H1 (cell line): Measurements from ENCODE around the gene CBLB. TPM values are rescaled to one million over a fixed set of nuclear protein-coding genes. Genes with fewer than 3 reads are reported as not detected.

Source experiments
- CTCF ChIA-PET: fragments of 300-600 bp; sonication (Branson Sonifier 250); formaldehyde crosslinking; loops from one replicate; lab custom pipeline; 2021; ENCODE audit not compliant: partially characterized antibody; lab: Charles Lee
- POLR2A ChIA-PET: fragments of 300-600 bp; sonication (Branson Sonifier 250); formaldehyde crosslinking; loops from one replicate; lab custom pipeline; 2021; ENCODE audit warnings: inconsistent platforms; ENCODE audit not compliant: partially characterized antibody; lab: Charles Lee
- DNase-seq, 2 experiments: peaks; one replicate each; pipeline versions ENCODE4 v3.0.0 to v3.0.0-alpha.2; 2010 to 2022; ENCODE audit warnings: low spot score in 2 of 2, low read depth in 1 of 2, mixed read lengths in 1 of 2
- FAIRE-seq: peaks from 2 replicates; lab custom pipeline; 2011; peaks lifted over from hg19 to GRCh38; lab: Jason Lieb, UNC
- H2AFZ ChIP-seq: 2 replicates; pipeline ENCODE4 v1.8.1; 2012; ENCODE audit warnings: low read length, inconsistent platforms
- H2AK5ac ChIP-seq: 2 replicates; pipeline ENCODE4 v1.6.1; 2013; ENCODE audit warnings: low read depth, low read length
- H2BK120ac ChIP-seq: replicated peaks from 2 replicates; pipeline ENCODE3; 2013; ENCODE audit warnings: low read depth, low read length, inconsistent platforms
- H2BK12ac ChIP-seq: 2 replicates; pipeline ENCODE4 v1.6.1; 2013; ENCODE audit warnings: low read depth, low read length
- H2BK15ac ChIP-seq: 2 replicates; pipeline ENCODE4 v1.6.1; 2013; ENCODE audit warnings: low read length
- H2BK20ac ChIP-seq: 2 replicates; pipeline ENCODE4 v1.6.1; 2013; ENCODE audit warnings: low read length
- H2BK5ac ChIP-seq: 2 replicates; pipeline ENCODE4 v1.6.1; 2013; ENCODE audit warnings: low read depth, low read length
- H3K14ac ChIP-seq: 2 replicates; pipeline ENCODE4 v1.6.1; 2013; ENCODE audit warnings: inconsistent platforms; ENCODE audit not compliant: insufficient read length
- H3K18ac ChIP-seq: 2 replicates; pipeline ENCODE4 v1.6.1; 2013; ENCODE audit warnings: low read length; ENCODE audit errors: extremely low read depth
- H3K23ac ChIP-seq: 2 replicates; pipeline ENCODE4 v1.6.1; 2013; ENCODE audit warnings: inconsistent platforms; ENCODE audit not compliant: insufficient read length
- H3K23me2 ChIP-seq: 2 replicates; pipeline ENCODE4 v1.6.1; 2013; ENCODE audit warnings: low read depth, low read length
- H3K27ac ChIP-seq: 2 replicates; pipeline ENCODE4 v1.6.1; 2011; ENCODE audit warnings: low read depth, low read length, inconsistent platforms
- H3K27me3 ChIP-seq, 4 experiments: replicated peaks in 1 of 4; 1 replicate in 1 of 4; 2 replicates in 3 of 4; pipeline versions ENCODE4 v1.6.1 to v1.8.1; 2011 to 2013; ENCODE audit warnings: low read length in 3 of 4, mild to moderate bottlenecking in 3 of 4, inconsistent platforms in 2 of 4, mixed read lengths in 2 of 4, moderate library complexity in 1 of 4; ENCODE audit not compliant: control insufficient read depth in 3 of 4, insufficient read depth in 3 of 4; ENCODE audit errors: extremely low read depth in 1 of 4
- H3K36me3 ChIP-seq, 4 experiments: 2 replicates each; pipeline versions ENCODE4 v1.6.1 to v1.8.1; 2011 to 2013; ENCODE audit warnings: mild to moderate bottlenecking in 4 of 4, low read length in 3 of 4, moderate library complexity in 2 of 4, control low read depth in 1 of 4, inconsistent platforms in 1 of 4; ENCODE audit not compliant: insufficient read depth in 4 of 4, control insufficient read depth in 2 of 4
- H3K4ac ChIP-seq: replicated peaks from 2 replicates; pipeline ENCODE3; 2013; ENCODE audit warnings: low read length, low read depth, mixed read lengths, inconsistent platforms; ENCODE audit not compliant: insufficient read length
- H3K4me1 ChIP-seq, 4 experiments: replicated peaks in 1 of 4; 1 replicate in 1 of 4; 2 replicates in 3 of 4; pipeline versions ENCODE4 v1.6.1 to v1.8.1; 2011 to 2013; ENCODE audit warnings: low read length in 3 of 4, inconsistent platforms in 2 of 4, mixed read lengths in 1 of 4; ENCODE audit not compliant: insufficient read depth in 4 of 4, control insufficient read depth in 3 of 4
- H3K4me2 ChIP-seq, 2 experiments: 2 replicates each; pipeline versions ENCODE4 v1.6.1 to v1.8.1; 2011 to 2013; ENCODE audit warnings: low read depth in 2 of 2, low read length in 2 of 2, control low read depth in 1 of 2, inconsistent platforms in 1 of 2, mild to moderate bottlenecking in 1 of 2; ENCODE audit not compliant: insufficient read depth in 1 of 2
- H3K4me3 ChIP-seq, 4 experiments: fragments of 200-600, 300-600 bp in 1 of 4; sonication (generic), shearing (Covaris generic), sonication (Bioruptor Twin) in 1 of 4; 2 replicates each; pipeline versions ENCODE4 v1.5.1 to v1.8.1; 2011 to 2016; ENCODE audit warnings: low read length in 4 of 4, low read depth in 3 of 4, control low read depth in 2 of 4, inconsistent platforms in 2 of 4, mild to moderate bottlenecking in 2 of 4, mixed read lengths in 1 of 4, moderate library complexity in 1 of 4; ENCODE audit not compliant: insufficient read depth in 2 of 4; ENCODE audit errors: extremely low read depth in 1 of 4
- H3K56ac ChIP-seq: replicated peaks from 2 replicates; pipeline ENCODE3; 2013; ENCODE audit warnings: low read depth, mild to moderate bottlenecking, mixed read lengths, low read length, inconsistent platforms; ENCODE audit not compliant: insufficient read length
- H3K79me1 ChIP-seq: 2 replicates; pipeline ENCODE4 v1.6.1; 2013; ENCODE audit warnings: low read depth, low read length, control low read depth
- H3K79me2 ChIP-seq, 2 experiments: 2 replicates each; pipeline versions ENCODE4 v1.6.1 to v1.8.1; 2012 to 2013; ENCODE audit warnings: low read length in 2 of 2, mild to moderate bottlenecking in 2 of 2, inconsistent platforms in 1 of 2; ENCODE audit not compliant: insufficient read depth in 2 of 2, control insufficient read depth in 1 of 2
- H3K9ac ChIP-seq, 4 experiments: replicated peaks in 1 of 4; 1 replicate in 1 of 4; 2 replicates in 3 of 4; pipeline versions ENCODE4 v1.6.1 to v1.8.1; 2011 to 2013; ENCODE audit warnings: low read depth in 3 of 4, low read length in 3 of 4, control low read depth in 2 of 4, mild to moderate bottlenecking in 2 of 4, moderate library complexity in 2 of 4, inconsistent platforms in 1 of 4; ENCODE audit errors: extremely low read depth in 1 of 4
- H3K9me3 ChIP-seq, 2 experiments: 2 replicates each; pipeline versions ENCODE4 v1.6.1 to v1.8.1; 2012 to 2013; ENCODE audit warnings: mild to moderate bottlenecking in 2 of 2, moderate library complexity in 2 of 2, control low read depth in 1 of 2, inconsistent platforms in 1 of 2, low read depth in 1 of 2, low read length in 1 of 2, mixed read lengths in 1 of 2; ENCODE audit not compliant: insufficient read depth in 2 of 2
- H4K20me1 ChIP-seq, 2 experiments: replicated peaks in 1 of 2; 2 replicates each; pipeline versions ENCODE3 to v1.8.1; 2011 to 2013; ENCODE audit warnings: inconsistent platforms in 2 of 2, low read length in 2 of 2, mild to moderate bottlenecking in 1 of 2; ENCODE audit not compliant: insufficient read depth in 2 of 2, control insufficient read depth in 1 of 2
- H4K5ac ChIP-seq: 2 replicates; pipeline ENCODE4 v1.6.1; 2013; ENCODE audit warnings: low read length, low read depth, mixed read lengths, inconsistent platforms; ENCODE audit not compliant: insufficient read length
- H4K8ac ChIP-seq: 2 replicates; pipeline ENCODE4 v1.8.0; 2013; ENCODE audit warnings: mild to moderate bottlenecking, moderate library complexity, low read length, inconsistent platforms; ENCODE audit not compliant: insufficient read depth; ENCODE audit errors: extremely low read depth
- H4K91ac ChIP-seq: replicated peaks from 2 replicates; pipeline ENCODE3; 2013; ENCODE audit warnings: low read length, mixed read lengths, inconsistent platforms; ENCODE audit not compliant: insufficient read length
- BCL11A ChIP-seq, 2 experiments: IDR thresholded peaks; one replicate each; pipeline ENCODE4 v1.6.1; 2011; ENCODE audit warnings: low read depth in 2 of 2, low read length in 2 of 2, mild to moderate bottlenecking in 2 of 2
- BRCA1 ChIP-seq: IDR thresholded peaks from 2 replicates; pipeline ENCODE4 v1.6.1; 2012; ENCODE audit warnings: low read depth, low read length, improper control_type of control experiment
- CBX8 ChIP-seq: fragments of 300-800, 300-1000 bp; sonication (generic); IDR thresholded peaks from 2 replicates; pipeline ENCODE4 v1.7.1; 2016; ENCODE audit warnings: low read depth, low read length, borderline replicate concordance
- CEBPB ChIP-seq: IDR thresholded peaks from 2 replicates; pipeline ENCODE4 v1.6.1; 2012; ENCODE audit warnings: low read depth, low read length
- CHD2 ChIP-seq: IDR thresholded peaks from 2 replicates; pipeline ENCODE4 v1.6.1; 2012; ENCODE audit warnings: low read length, improper control_type of control experiment
- CREB1 ChIP-seq: IDR thresholded peaks from 2 replicates; pipeline ENCODE4 v1.6.1; 2012; ENCODE audit warnings: inconsistent platforms
- EGR1 ChIP-seq: IDR thresholded peaks from 2 replicates; pipeline ENCODE4 v1.6.1; 2011; ENCODE audit warnings: low read depth, low read length, borderline replicate concordance
- KDM4A ChIP-seq: IDR thresholded peaks from one replicate; pipeline ENCODE4 v1.7.1; 2012; ENCODE audit warnings: low read depth, mild to moderate bottlenecking, moderate library complexity, low read length, inconsistent platforms; ENCODE audit not compliant: severe bottlenecking
- NANOG ChIP-seq: IDR thresholded peaks from 2 replicates; pipeline ENCODE4 v1.6.1; 2011; ENCODE audit warnings: low read length, low read depth, mild to moderate bottlenecking, inconsistent platforms; ENCODE audit not compliant: insufficient read depth, poor library complexity, severe bottlenecking
- RFX5 ChIP-seq: IDR thresholded peaks from 2 replicates; pipeline ENCODE4 v1.6.1; 2011; ENCODE audit warnings: low read depth, low read length, improper control_type of control experiment, borderline replicate concordance
- SAP30 ChIP-seq: fragments of 300-600 bp; sonication (generic); IDR thresholded peaks from 2 replicates; pipeline ENCODE4 v1.7.1; 2012; ENCODE audit warnings: low read length, moderate library complexity, mild to moderate bottlenecking, inconsistent platforms; ENCODE audit not compliant: insufficient read depth, insufficient replicate concordance
- SIRT6 ChIP-seq: IDR thresholded peaks from one replicate; pipeline ENCODE4 v1.7.1; 2012; ENCODE audit warnings: low read length, inconsistent platforms
- SRF ChIP-seq: IDR thresholded peaks from 2 replicates; pipeline ENCODE4 v1.6.1; 2011; ENCODE audit warnings: mild to moderate bottlenecking, low read depth, low read length, moderate library complexity
- ZNF274 ChIP-seq: IDR thresholded peaks from 2 replicates; pipeline ENCODE4 v1.7.0; 2012; ENCODE audit warnings: low read length, borderline replicate concordance; ENCODE audit errors: extremely low read depth
- WGBS, 2 experiments: shearing (Covaris generic) in 1 of 2; methylation state at CpG; one replicate each; pipeline versions ENCODE4 v1.1.6 to v1.1.7; 2013 to 2015; ENCODE audit warnings: low lambda C conversion rate in 2 of 2, mixed read lengths in 2 of 2, inconsistent platforms in 1 of 2, low coverage in 1 of 2, missing lambda C conversion rate in 1 of 2; ENCODE audit not compliant: insufficient replicate concordance in 2 of 2, insufficient coverage in 1 of 2, insufficient read length in 1 of 2; ENCODE audit errors: extremely low coverage in 1 of 2, missing lambda C conversion rate in 1 of 2; 5-methylcytosine and 5-hydroxymethylcytosine counted together
- polyA plus RNA-seq, 7 experiments: library from polyadenylated mRNA; depleted of rRNA in 3 of 7; stranded (reverse) in 5 of 7; unstranded in 2 of 7; fragments of >200 nt in 5 of 7; fragments of 200-250 nt in 2 of 7; gene quantifications; 1 replicate in 5 of 7; 2 replicates in 1 of 7; 4 replicates in 1 of 7; pipeline versions ENCODE4 v1.2.1 to v1.2.3, GENCODE V29; 2011 to 2013; ENCODE audit warnings: missing spikeins in 2 of 7, mixed read lengths in 2 of 7
- total RNA-seq: library from RNA; stranded (reverse); fragmentation: NEBNext Ultra II Directional; extraction: Animal tissue kit (Norgen Biotek cat#: 25700); gene quantifications from 2 replicates; pipeline ENCODE4 v1.2.1, GENCODE V29; 2021
- TF ChIP-seq, protein P1 (sequence below): IDR thresholded peaks from 2 replicates; pipeline ENCODE4 v1.6.1; 2012; ENCODE audit warnings: inconsistent platforms

Gene CBLB
- total and polyA plus RNA-seq, 2 of the 8 experiments (the other 6 are each of a cell fraction or from before 2014, with no cell fraction given), result 14.5 to 26.0 TPM

DNA sequence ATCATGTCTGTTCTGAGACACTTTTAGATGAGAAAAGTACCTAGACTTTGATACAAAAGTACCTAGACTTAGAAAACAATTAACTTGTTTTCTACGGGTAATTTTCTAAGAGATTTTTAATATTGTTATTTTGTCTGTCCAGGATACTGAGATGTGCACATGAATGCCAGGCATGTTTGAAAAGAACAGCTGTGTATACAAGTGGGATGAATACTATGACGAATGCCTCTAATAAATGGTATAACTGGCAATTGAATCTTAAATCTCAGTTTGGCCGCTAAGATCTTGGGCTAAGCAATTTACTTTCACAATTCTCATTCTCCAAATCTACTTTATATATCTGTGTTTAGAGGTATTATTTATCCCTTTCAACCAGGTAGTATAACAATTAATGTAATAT is 207.4 kb downstream of the CBLB start:
- WGBS, 2 experiments, result 94% methylated on average over 3 of the region's 3 CpGs; no CpG with 5 or more reads in 1 of the 2 experiments
- no peaks in the 10 kb centered on the region for H3K9me3 ChIP-seq
- H3K4me1 ChIP-seq, result no peaks in the 10 kb centered on the region
- H3K56ac ChIP-seq, result no peak overlapping the region
- H3K9ac ChIP-seq, result no peak overlapping the region
- no peak overlapping the region for H4K5ac ChIP-seq
- H2BK120ac ChIP-seq, result no peak overlapping the region
- H3K79me2 ChIP-seq, result no peaks in the 10 kb centered on the region
- H2BK5ac ChIP-seq, result no peak overlapping the region
- H3K27ac ChIP-seq, result no peak overlapping the region
- POLR2A ChIA-PET, result no interaction called here
- no peak for DNase-seq
- no peak overlapping the region for H3K4ac ChIP-seq
- no peak overlapping the region for H4K8ac ChIP-seq
- no peaks in the 10 kb centered on the region for H3K79me1 ChIP-seq
- no peak overlapping the region for H2BK15ac ChIP-seq
- H3K4me2 ChIP-seq, result no peak overlapping the region
- H3K14ac ChIP-seq, result no peak overlapping the region
- H3K18ac ChIP-seq, result no peak overlapping the region
- H2BK20ac ChIP-seq, result no peak overlapping the region
- no peak overlapping the region for H3K23ac ChIP-seq
- no peak overlapping the region for H3K4me3 ChIP-seq
- CTCF ChIA-PET, result no interaction called here
- no peak for FAIRE-seq
- no peak overlapping the region for H2BK12ac ChIP-seq
- H4K20me1 ChIP-seq, result no peaks in the 10 kb centered on the region
- H3K36me3 ChIP-seq, result peaks cover 0 to 6% (median 2%) of the 10 kb centered on the region in 4 experiments; a peak in 4 of 8 replicates
- no peak overlapping the region for H2AFZ ChIP-seq
- no peaks in the 10 kb centered on the region for H3K23me2 ChIP-seq
- no peak overlapping the region for H4K91ac ChIP-seq
- no peaks in the 10 kb centered on the region for H3K27me3 ChIP-seq
- no peak overlapping the region for H2AK5ac ChIP-seq
- TF ChIP-seq CBX8 (no peak), BRCA1 (no peak), SIRT6 (no peak), BCL11A (IDR thresholded peaks at IDR 0.05; ENCODE audit: low read depth in 2 of 2, low read length in 2 of 2) (no peak), KDM4A (no peak), RFX5 (no peak), SRF (no peak), NANOG (no peak), EGR1 (no peak), CHD2 (no peak), CEBPB (no peak), SAP30 (no peak), CREB1 (no peak), ZNF274 (no peak)
- TF ChIP-seq, protein P1, sequence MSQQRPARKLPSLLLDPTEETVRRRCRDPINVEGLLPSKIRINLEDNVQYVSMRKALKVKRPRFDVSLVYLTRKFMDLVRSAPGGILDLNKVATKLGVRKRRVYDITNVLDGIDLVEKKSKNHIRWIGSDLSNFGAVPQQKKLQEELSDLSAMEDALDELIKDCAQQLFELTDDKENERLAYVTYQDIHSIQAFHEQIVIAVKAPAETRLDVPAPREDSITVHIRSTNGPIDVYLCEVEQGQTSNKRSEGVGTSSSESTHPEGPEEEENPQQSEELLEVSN, result no peak
